PC-9 (cell line): Measurements from ENCODE around the gene CEP72.

Source experiments
- CTCF ChIP-seq: fragments of 200-600 bp; sonication (generic); conservative IDR thresholded peaks from 2 replicates; pipeline ENCODE4 v1.6.1; 2017; ENCODE audit warnings: mixed run types, antibody characterized with exemption, mild to moderate bottlenecking, moderate library complexity
- EZH2 ChIP-seq: fragments of 200-600 bp; sonication (generic); IDR thresholded peaks from 2 replicates; pipeline ENCODE4 v1.8.0; 2017; ENCODE audit warnings: antibody characterized with exemption, low read depth

- TF ChIP-seq CTCF: no peak
- TF ChIP-seq EZH2: no peak
Measured at GRCh38 chr5:647727-648126, 35.6 kb downstream of the CEP72 start.
